ENCODE results near the gene JAZF1.

The JAZF1 gene

GRCh38 chr7:27939893-27940292 lies 240.7 kb downstream of the JAZF1 start:
- TF ChIP-seq CTCF (IDR thresholded peaks at IDR 0.05; ENCODE audit: low read depth, low read length): no peak
- no peak overlapping the region for H3K4me3 ChIP-seq (ENCODE audit: low read depth, low read length)

DNA sequence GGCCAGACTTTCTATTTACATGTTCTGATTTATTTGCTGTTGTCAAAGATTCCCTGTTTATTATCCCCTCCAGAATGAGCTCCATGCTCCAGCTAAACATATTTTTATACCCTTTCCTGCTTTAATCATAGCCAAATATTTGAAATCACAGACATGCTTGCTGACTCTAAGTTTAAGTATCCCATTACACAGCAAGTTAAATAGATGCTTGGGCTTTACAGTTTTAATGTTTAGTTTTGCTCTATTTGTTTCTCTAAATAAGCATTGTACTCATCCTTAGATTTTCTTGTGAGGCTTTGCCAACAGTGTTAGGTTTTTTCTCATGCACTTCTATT lies 243.9 kb downstream of the JAZF1 start:
- no peak for TF ChIP-seq CTCF (IDR thresholded peaks at IDR 0.05; ENCODE audit: low read depth, low read length)
- H3K4me3 ChIP-seq (ENCODE audit: low read depth, low read length): no peak overlapping the region

- no peak overlapping the region for H3K4me3 ChIP-seq (ENCODE audit: low read depth, low read length)
- TF ChIP-seq CTCF (IDR thresholded peaks at IDR 0.05; ENCODE audit: low read depth, low read length): no peak
These were observed 244.4 kb downstream of the JAZF1 start for GRCh38 chr7:27936047-27936767.

DNA sequence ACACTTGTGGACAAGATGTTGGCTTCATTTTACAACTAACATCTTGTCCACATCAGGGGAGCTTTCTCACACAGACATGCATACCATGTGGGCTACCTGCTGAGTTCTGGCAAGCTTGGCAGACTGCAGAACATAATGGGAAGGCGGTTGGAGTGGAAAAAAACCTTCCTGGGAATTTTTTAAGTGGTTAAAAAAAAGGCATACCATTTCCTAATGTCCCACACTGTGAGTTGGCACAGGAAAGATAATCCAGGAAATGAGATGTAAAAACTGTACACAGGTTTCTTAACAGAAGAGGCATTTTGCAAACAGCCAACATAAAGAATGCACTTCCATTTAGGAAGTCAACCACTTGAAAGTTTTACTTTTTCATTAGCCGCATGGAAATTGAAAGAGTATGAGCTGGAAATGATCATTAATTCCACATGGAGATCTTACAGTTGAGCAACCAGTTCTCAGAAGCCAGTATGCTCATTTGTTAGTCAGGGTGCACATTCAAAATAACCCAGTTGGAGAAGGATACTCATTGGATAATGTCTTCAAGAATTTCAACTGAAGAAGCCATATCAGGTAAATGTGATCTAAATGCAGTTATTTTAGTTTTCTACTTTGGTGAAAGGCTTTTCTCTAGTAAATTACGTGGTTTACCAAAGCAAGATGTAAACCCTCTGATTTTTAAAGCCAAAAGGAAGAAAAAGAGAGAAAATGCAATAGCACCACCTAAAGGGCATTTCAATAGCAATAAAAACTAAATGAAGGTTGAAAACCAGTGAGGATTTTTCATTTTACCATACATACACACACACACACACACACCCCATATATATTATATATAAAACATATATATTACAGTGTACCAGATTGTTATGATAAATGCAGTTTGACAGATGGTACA lies 246.7 kb downstream of the JAZF1 start:
- no peak overlapping the region for H3K4me3 ChIP-seq (ENCODE audit: low read depth, low read length)
- no peak for TF ChIP-seq CTCF (IDR thresholded peaks at IDR 0.05; ENCODE audit: low read depth, low read length)

DNA sequence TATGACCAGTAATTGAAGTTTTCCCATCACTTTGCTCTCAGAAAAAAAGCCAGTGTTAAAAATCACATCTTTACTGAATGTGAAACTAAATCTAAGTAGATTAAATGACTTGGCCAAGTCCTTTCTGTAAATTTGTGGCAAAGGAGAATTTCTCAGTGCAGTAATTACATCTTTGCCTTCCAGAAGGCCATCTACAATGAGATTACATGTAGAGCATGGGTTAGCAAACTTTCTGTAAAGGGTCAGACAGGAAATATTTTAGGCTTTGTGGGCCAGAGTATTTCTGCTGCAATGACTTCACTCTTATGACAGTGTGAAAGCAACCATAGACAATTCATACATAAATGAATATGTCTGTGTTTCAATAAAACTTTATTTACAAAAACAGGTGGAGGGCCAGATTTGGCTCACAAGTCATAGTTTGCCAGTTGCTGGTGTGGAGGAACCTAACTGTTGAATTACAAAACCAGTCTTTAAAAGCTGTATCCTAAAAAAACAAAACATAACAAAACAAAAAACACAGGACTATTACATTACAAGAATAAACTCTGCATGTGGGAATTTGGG lies 249.6 kb downstream of the JAZF1 start:
- no peak for TF ChIP-seq CTCF (IDR thresholded peaks at IDR 0.05; ENCODE audit: low read depth, low read length)
- no peak overlapping the region for H3K4me3 ChIP-seq (ENCODE audit: low read depth, low read length)

DNA sequence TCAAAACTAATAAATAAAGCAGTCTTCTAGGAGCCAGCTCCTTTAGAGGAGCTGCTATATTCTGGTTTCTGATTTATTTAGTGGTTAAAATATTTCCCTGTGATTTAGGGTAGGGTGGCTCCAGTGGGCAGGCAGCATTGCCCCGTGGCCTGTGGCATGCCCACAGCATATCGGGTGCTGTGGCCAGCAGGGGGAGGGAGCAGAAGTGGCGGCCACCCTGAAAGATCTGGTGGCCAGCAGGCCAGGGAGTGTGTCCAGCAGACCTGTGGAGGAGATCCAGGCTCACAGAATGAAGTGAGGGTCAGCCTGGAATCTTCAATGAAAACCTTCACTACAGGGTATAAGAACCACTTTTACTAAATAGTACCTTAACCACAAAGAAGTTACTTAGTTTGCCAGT lies 251.5 kb downstream of the JAZF1 start:
- no peak for TF ChIP-seq CTCF (IDR thresholded peaks at IDR 0.05; ENCODE audit: low read depth, low read length)
- H3K4me3 ChIP-seq (ENCODE audit: low read depth, low read length): no peak overlapping the region

GRCh38 chr7:27928001-27928400 lies 252.6 kb downstream of the JAZF1 start:
- TF ChIP-seq CTCF (IDR thresholded peaks at IDR 0.05; ENCODE audit: low read depth, low read length): no peak
- no peak overlapping the region for H3K4me3 ChIP-seq (ENCODE audit: low read depth, low read length)
